Ishikawa (cell line): ENCODE results near the gene AEBP1.

Source experiments
- CEBPB ChIP-seq: IDR thresholded peaks from 2 replicates; pipeline ENCODE4 v1.6.1; 2012
- CREB1 ChIP-seq: IDR thresholded peaks from 2 replicates; pipeline ENCODE4 v1.6.1; 2012; ENCODE audit warnings: low read depth
- EGR1 ChIP-seq: IDR thresholded peaks from 2 replicates; pipeline ENCODE4 v1.6.1; 2012
- EP300 ChIP-seq: IDR thresholded peaks from 2 replicates; pipeline ENCODE4 v1.6.1; 2012; ENCODE audit warnings: borderline replicate concordance
- FOXM1 ChIP-seq: IDR thresholded peaks from 2 replicates; pipeline ENCODE4 v1.6.1; 2012; ENCODE audit warnings: low read depth, borderline replicate concordance
- MAX ChIP-seq: IDR thresholded peaks from 2 replicates; pipeline ENCODE4 v1.6.1; 2012
- NFIC ChIP-seq: IDR thresholded peaks from 2 replicates; pipeline ENCODE4 v1.6.1; 2012
- RAD21 ChIP-seq: IDR thresholded peaks from 2 replicates; pipeline ENCODE4 v1.6.1; 2012; ENCODE audit warnings: low read depth
- TAF1 ChIP-seq: IDR thresholded peaks from 2 replicates; pipeline ENCODE4 v1.6.1; 2012; ENCODE audit warnings: low read depth, mild to moderate bottlenecking
- TCF12 ChIP-seq: IDR thresholded peaks from 2 replicates; pipeline ENCODE4 v1.6.1; 2012; ENCODE audit warnings: low read depth
- TEAD4 ChIP-seq: IDR thresholded peaks from 2 replicates; pipeline ENCODE4 v1.6.1; 2012
- YY1 ChIP-seq: IDR thresholded peaks from 2 replicates; pipeline ENCODE4 v1.6.1; 2012; ENCODE audit warnings: low read depth
- ZBTB7A ChIP-seq: IDR thresholded peaks from 2 replicates; pipeline ENCODE4 v1.6.1; 2012; ENCODE audit warnings: low read depth
- TF ChIP-seq, protein P1 (sequence below): IDR thresholded peaks from 2 replicates; pipeline ENCODE4 v1.6.1; 2012

- TF ChIP-seq NFIC, result no peak
- TF ChIP-seq CREB1, result no peak
- no peak for TF ChIP-seq RAD21
- TF ChIP-seq TAF1, result no peak
- no peak for TF ChIP-seq FOXM1
- TF ChIP-seq EP300, result no peak
- no peak for TF ChIP-seq EGR1
- no peak for TF ChIP-seq YY1
- TF ChIP-seq MAX, result no peak
- TF ChIP-seq CEBPB, result no peak
- TF ChIP-seq TCF12, result no peak
- TF ChIP-seq, protein P1, sequence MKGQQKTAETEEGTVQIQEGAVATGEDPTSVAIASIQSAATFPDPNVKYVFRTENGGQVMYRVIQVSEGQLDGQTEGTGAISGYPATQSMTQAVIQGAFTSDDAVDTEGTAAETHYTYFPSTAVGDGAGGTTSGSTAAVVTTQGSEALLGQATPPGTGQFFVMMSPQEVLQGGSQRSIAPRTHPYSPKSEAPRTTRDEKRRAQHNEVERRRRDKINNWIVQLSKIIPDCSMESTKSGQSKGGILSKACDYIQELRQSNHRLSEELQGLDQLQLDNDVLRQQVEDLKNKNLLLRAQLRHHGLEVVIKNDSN, result no peak
- TF ChIP-seq ZBTB7A, result no peak
- TF ChIP-seq TEAD4, result no peak
Measured at GRCh38 chr7:44134943-44135628, 30.9 kb downstream of the AEBP1 start.
